Mammary epithelial cell (primary cell): Measurements from ENCODE around the gene UBAC2.

Experiments used
- EZH2 ChIP-seq: IDR thresholded peaks from 2 replicates; pipeline ENCODE4 v1.6.1; 2012; ENCODE audit warnings: low read length, inconsistent platforms, borderline replicate concordance
- TF ChIP-seq, protein P1 (sequence below), 2 donors: IDR thresholded peaks in 1 of 2; conservative IDR thresholded peaks in 1 of 2; 2 replicates each; pipeline ENCODE4 v1.5.1; 2011 to 2012; ENCODE audit warnings: inconsistent platforms in 2 of 2, low read length in 2 of 2, mild to moderate bottlenecking in 2 of 2, control low read depth in 1 of 2, low read depth in 1 of 2; ENCODE audit not compliant: insufficient read depth in 1 of 2; ENCODE audit errors: extremely low read depth in 1 of 2

DNA sequence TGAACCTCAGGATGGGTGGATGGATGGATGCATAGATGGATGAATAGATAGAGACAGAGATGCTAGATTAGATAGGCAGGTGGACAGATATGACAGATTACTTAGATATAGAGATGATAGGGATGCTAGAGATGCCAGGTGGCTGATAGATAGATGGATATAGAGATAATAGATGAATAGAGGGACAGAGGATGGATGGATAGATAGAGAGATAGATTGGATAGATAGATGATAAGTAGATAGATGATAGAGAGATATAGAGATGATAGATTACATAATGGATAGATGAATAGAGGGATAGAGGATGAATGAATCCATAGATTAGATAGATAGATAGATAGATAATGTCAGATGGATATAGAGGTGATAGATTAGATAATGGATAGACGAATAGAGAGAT lies 212.2 kb downstream of the UBAC2 start:
- TF ChIP-seq, protein P1, sequence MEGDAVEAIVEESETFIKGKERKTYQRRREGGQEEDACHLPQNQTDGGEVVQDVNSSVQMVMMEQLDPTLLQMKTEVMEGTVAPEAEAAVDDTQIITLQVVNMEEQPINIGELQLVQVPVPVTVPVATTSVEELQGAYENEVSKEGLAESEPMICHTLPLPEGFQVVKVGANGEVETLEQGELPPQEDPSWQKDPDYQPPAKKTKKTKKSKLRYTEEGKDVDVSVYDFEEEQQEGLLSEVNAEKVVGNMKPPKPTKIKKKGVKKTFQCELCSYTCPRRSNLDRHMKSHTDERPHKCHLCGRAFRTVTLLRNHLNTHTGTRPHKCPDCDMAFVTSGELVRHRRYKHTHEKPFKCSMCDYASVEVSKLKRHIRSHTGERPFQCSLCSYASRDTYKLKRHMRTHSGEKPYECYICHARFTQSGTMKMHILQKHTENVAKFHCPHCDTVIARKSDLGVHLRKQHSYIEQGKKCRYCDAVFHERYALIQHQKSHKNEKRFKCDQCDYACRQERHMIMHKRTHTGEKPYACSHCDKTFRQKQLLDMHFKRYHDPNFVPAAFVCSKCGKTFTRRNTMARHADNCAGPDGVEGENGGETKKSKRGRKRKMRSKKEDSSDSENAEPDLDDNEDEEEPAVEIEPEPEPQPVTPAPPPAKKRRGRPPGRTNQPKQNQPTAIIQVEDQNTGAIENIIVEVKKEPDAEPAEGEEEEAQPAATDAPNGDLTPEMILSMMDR (conservative IDR thresholded peaks at IDR 0.05 in 1 of 2, IDR thresholded peaks at IDR 0.05 in 1 of 2; ENCODE audit: extremely low read depth in 1 of 2, insufficient read depth in 1 of 2, low read depth in 1 of 2, low read length in 2 of 2) = no peak
- no peak for TF ChIP-seq EZH2
